Activated naive CD8-positive, alpha-beta T cell treated with anti-CD3 and anti-CD28 coated beads, Interleukin-2, amount 50 U/mL, for 24 hours (primary cell): ENCODE data around the gene TRPC6.

Experiments used
- ATAC-seq: fragments of 150-1000 bp; cut with Tn5 transposase; one replicate; pipeline ENCODE4 v1.10.0; 2021
- DNase-seq: peaks from one replicate; pipeline ENCODE4 v3.0.0; 2021
- H3K27ac Mint-ChIP-seq: one replicate; pipeline ENCODE4 v1.8.0; 2021; ENCODE audit warnings: mild to moderate bottlenecking, mixed read lengths
- H3K27me3 Mint-ChIP-seq: one replicate; pipeline ENCODE4 v1.8.0; 2021; ENCODE audit warnings: mixed read lengths
- H3K36me3 Mint-ChIP-seq: one replicate; pipeline ENCODE4 v1.8.0; 2021; ENCODE audit warnings: low read depth, mixed read lengths
- H3K4me1 Mint-ChIP-seq: one replicate; pipeline ENCODE4 v1.8.0; 2021; ENCODE audit warnings: mixed read lengths
- H3K4me3 Mint-ChIP-seq: one replicate; pipeline ENCODE4 v1.8.0; 2021; ENCODE audit warnings: mild to moderate bottlenecking, moderate library complexity, mixed read lengths
- H3K9me3 Mint-ChIP-seq: one replicate; pipeline ENCODE4 v1.8.0; 2021; ENCODE audit warnings: mixed read lengths

TRPC6 gene

DNA sequence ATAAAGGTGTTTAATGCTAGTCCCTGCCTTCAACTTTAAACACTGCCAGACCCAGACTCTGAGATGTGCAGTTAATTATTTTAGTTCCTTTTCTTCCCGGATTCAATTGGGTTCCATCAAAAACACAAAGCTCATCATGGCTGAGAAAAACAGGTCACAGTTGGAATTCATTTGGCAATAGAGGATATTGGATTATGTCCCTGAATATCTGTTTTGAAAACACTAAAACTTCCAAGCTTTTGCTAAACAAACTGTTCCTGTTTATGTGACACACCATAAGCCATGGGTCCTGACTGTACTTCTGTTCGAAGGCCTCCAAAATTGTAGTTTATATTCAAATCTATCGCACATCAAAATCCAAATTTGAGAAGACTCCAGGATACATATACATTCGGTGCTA lies 150.7 kb downstream of the TRPC6 start:
- H3K27ac Mint-ChIP-seq: no peak overlapping the region
- H3K36me3 Mint-ChIP-seq: peaks cover 2% of the 10 kb centered on the region
- no peak for DNase-seq
- peaks cover 14% of the 10 kb centered on the region for H3K9me3 Mint-ChIP-seq
- H3K27me3 Mint-ChIP-seq: no peaks in the 10 kb centered on the region
- H3K4me1 Mint-ChIP-seq: no peaks in the 10 kb centered on the region
- ATAC-seq: no peak
- H3K4me3 Mint-ChIP-seq: no peak overlapping the region

DNA sequence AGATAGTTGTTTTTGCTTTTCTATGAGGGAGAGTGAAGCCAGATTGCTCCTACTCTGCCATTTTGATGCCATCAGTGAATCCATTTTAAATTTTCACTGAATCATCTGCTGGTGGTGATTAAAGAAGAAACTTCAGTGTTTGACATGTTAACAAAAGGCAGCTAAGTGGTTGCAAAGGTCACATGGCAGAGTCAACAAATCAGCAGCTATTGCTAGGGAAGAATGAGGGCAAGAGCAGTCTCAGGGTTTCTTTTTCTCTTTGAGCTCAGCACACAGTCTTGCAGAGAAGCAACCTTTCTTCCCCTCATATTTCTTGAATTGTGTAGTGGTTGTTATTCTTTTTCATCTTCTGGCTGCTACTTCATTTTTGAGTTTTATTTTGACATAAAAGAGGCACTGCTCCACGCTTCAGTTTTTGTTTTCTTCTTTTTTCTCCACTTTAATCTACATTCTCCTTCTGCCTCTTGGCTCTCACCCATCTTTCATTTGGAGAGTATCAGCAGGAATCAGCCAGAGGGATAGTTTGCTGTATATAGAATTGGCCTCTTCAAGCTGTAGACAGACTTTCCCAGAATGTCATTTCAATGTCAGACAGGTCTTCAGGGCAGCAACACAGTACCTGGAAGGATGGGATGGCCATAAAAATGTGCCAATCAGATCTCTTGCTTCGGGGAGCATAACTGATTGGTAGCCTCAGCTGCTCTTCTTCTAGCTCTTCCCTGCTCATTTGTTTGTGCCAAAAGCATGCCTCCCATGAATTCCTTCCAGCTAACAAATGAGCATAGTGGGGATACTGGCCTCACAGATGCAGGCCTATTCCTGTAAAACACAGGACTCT lies 153.9 kb downstream of the TRPC6 start:
- no peak for DNase-seq
- Mint-ChIP-seq H3K9me3 (peaks cover 22% of the 10 kb centered on the region), H3K4me3 (no peak overlapping the region), H3K27me3 (no peaks in the 10 kb centered on the region), H3K36me3 (peaks cover 2% of the 10 kb centered on the region), H3K27ac (no peak overlapping the region), H3K4me1 (no peaks in the 10 kb centered on the region)
- no peak for ATAC-seq

DNA sequence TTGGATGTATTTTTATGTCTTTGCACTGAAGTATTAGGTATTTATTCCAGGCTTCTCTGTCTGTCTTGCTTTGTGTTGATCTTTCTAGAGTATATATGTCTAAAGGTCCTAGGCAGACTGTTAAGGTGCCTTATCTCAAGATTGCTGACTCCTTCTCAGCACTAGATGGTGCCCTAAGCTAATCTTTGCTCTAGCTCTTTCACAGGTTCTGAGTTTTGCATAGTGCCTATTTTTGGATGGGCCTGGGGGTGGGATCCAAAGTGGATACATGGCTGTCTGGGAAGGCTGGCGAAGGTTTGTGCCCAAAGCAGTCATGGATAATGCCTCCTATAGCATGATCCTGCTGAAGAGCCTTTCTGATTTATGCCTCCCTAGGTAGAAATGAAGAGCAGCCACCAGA lies 154.9 kb downstream of the TRPC6 start:
- H3K27ac Mint-ChIP-seq: no peak overlapping the region
- H3K36me3 Mint-ChIP-seq: peaks cover 2% of the 10 kb centered on the region
- DNase-seq (no peak), ATAC-seq (no peak)
- no peak overlapping the region for H3K4me3 Mint-ChIP-seq
- H3K4me1 Mint-ChIP-seq: no peaks in the 10 kb centered on the region
- peaks cover 22% of the 10 kb centered on the region for H3K9me3 Mint-ChIP-seq
- H3K27me3 Mint-ChIP-seq: no peaks in the 10 kb centered on the region

DNA sequence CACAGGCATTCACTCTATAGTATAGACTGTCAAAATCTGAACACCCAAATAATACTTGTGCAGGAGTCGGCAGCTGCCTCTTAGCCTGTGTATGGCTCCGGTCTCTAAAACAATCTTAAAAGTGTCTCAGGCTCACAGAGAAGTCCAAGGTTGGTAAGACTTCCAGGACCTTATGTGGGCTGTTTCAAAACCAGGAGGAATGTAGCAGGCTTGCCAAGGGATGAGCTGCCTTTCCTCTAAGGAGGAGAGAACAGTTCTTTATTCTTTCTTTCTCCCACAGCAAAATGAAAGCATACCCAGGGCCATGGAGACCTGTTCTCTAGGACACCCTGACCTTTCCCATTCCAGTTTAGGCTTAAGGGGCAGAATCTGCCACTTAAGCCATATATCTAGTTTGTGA lies 176.5 kb downstream of the TRPC6 start:
- Mint-ChIP-seq H3K27me3 (no peaks in the 10 kb centered on the region), H3K4me1 (no peaks in the 10 kb centered on the region), H3K4me3 (no peak overlapping the region), H3K9me3 (peaks cover 3% of the 10 kb centered on the region), H3K36me3 (no peaks in the 10 kb centered on the region), H3K27ac (no peak overlapping the region)
- DNase-seq (no peak), ATAC-seq (no peak)
